Naive thymus-derived CD4-positive, alpha-beta T cell (primary cell): Measurements from ENCODE around the gene OTOA. TPM values are rescaled to one million over a fixed set of nuclear protein-coding genes. Genes with fewer than 3 reads are reported as not detected.

Source experiments
- ATAC-seq: fragments of 150-1000 bp; cut with Tn5 transposase; 2 replicates; pipeline ENCODE4 v1.10.0; 2021; ENCODE audit warnings: mild to moderate bottlenecking, moderate library complexity
- CTCF ChIA-PET: fragments of 350-600 bp; sonication (Branson Sonifier 250); formaldehyde crosslinking; loops from one replicate; lab custom pipeline; 2021; ENCODE audit warnings: antibody characterized with exemption; lab: Charles Lee
- POLR2A ChIA-PET: fragments of 350-600 bp; sonication (Branson Sonifier 250); formaldehyde crosslinking; loops from one replicate; lab custom pipeline; 2021; ENCODE audit warnings: antibody characterized with exemption, inconsistent platforms; lab: Charles Lee
- DNase-seq, 9 donors: peaks; one replicate each; pipeline versions ENCODE4 v3.0.0 to v3.0.0-alpha.2; 2020 to 2022; ENCODE audit warnings: mixed read lengths in 1 of 9
- H3K27ac ChIP-seq: one replicate; pipeline ENCODE4 v1.7.0; 2013; ENCODE audit warnings: mild to moderate bottlenecking, low read depth, low read length, moderate library complexity
- H3K27me3 ChIP-seq, 2 donors: one replicate each; pipeline ENCODE4 v1.7.0; 2013; ENCODE audit warnings: low read length in 2 of 2, mild to moderate bottlenecking in 2 of 2, moderate library complexity in 2 of 2; ENCODE audit not compliant: control insufficient read depth in 2 of 2, insufficient read depth in 2 of 2
- H3K36me3 ChIP-seq, 3 experiments: 1 replicate in 2 of 3; 2 replicates in 1 of 3; pipeline ENCODE4 v1.7.0; 2013; ENCODE audit warnings: low read length in 3 of 3, mild to moderate bottlenecking in 3 of 3, moderate library complexity in 1 of 3; ENCODE audit not compliant: insufficient read depth in 3 of 3, control insufficient read depth in 2 of 3
- H3K4me1 ChIP-seq, 2 donors: one replicate each; pipeline ENCODE4 v1.7.0; 2013; ENCODE audit warnings: low read length in 2 of 2, mild to moderate bottlenecking in 2 of 2, moderate library complexity in 1 of 2; ENCODE audit not compliant: control insufficient read depth in 2 of 2, insufficient read depth in 2 of 2
- H3K4me3 ChIP-seq: 2 replicates; pipeline ENCODE4 v1.7.0; 2013; ENCODE audit warnings: mild to moderate bottlenecking, low read length
- H3K9me3 ChIP-seq, 3 experiments: 1 replicate in 2 of 3; 2 replicates in 1 of 3; pipeline ENCODE4 v1.7.0; 2013; ENCODE audit warnings: low read length in 3 of 3; ENCODE audit not compliant: control insufficient read depth in 2 of 3
- H3K27ac Mint-ChIP-seq, 9 donors: one replicate each; pipeline ENCODE4 v1.8.0; 2020 to 2022; ENCODE audit warnings: mixed read lengths in 9 of 9, mild to moderate bottlenecking in 8 of 9, moderate library complexity in 5 of 9, inconsistent platforms in 2 of 9
- H3K27me3 Mint-ChIP-seq, 5 donors: one replicate each; pipeline ENCODE4 v1.8.0; 2021 to 2022; ENCODE audit warnings: mixed read lengths in 5 of 5, mild to moderate bottlenecking in 1 of 5
- H3K36me3 Mint-ChIP-seq, 5 donors: one replicate each; pipeline ENCODE4 v1.8.0; 2020 to 2022; ENCODE audit warnings: mixed read lengths in 5 of 5, mild to moderate bottlenecking in 3 of 5, inconsistent platforms in 1 of 5
- H3K4me1 Mint-ChIP-seq, 7 donors: one replicate each; pipeline ENCODE4 v1.8.0; 2020 to 2022; ENCODE audit warnings: mixed read lengths in 7 of 7, mild to moderate bottlenecking in 3 of 7, inconsistent platforms in 1 of 7
- H3K4me3 Mint-ChIP-seq, 10 donors: one replicate each; pipeline ENCODE4 v1.8.0; 2020 to 2022; ENCODE audit warnings: mild to moderate bottlenecking in 10 of 10, mixed read lengths in 10 of 10, moderate library complexity in 6 of 10, inconsistent platforms in 2 of 10
- H3K9me3 Mint-ChIP-seq, 11 donors: one replicate each; pipeline ENCODE4 v1.8.0; 2020 to 2022; ENCODE audit warnings: mixed read lengths in 11 of 11, mild to moderate bottlenecking in 4 of 11, inconsistent platforms in 1 of 11, moderate library complexity in 1 of 11
- intact Hi-C, 2 donors: fragments of 100-400 bp; cut with micrococcal nuclease; formaldehyde crosslinking; loops; one replicate each; pipeline ENCODE4 v1.15.1; 2023
- polyA plus RNA-seq, 2 donors: library from polyadenylated mRNA; unstranded; fragments of 300-500 nt; fragmentation: Illumina TruSeq; gene quantifications; one replicate each; pipeline ENCODE4 v1.2.3, GENCODE V29; 2021
- total RNA-seq, 6 experiments: library from RNA in 5 of 6; stranded (reverse) in 5 of 6; gene quantifications; 1 replicate in 5 of 6; 2 replicates in 1 of 6; pipeline ENCODE4 v1.2.3 and lab custom pipeline; 2021 to 2026

Gene OTOA
- total and polyA plus RNA-seq, 7 experiments from 2014 or later, result 0.04 to 0.17 (median 0.11) TPM; not detected in 2

DNA sequence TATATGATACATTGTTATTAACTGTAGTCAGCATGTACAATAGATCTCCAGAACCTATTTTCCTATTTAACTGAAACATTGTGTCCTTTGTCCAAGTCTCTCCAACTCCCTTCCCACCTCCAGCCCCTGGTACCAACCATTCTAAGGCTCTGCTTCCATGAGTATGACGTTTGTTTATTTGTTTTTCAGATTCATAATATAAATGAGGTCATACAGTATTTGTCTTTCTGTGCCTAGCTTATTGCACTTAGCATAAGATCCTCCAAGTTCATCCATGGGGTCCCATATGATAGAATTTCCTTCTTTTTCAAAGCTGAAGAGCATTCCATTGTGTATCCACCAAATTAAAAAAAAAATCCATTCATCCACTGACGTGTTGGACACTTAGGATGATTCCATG is 39.4 kb downstream of the OTOA start:
- H3K4me3 ChIP-seq, result no peak overlapping the region
- intact Hi-C loops, result no loop called here
- peaks cover 0 to under 1% of the 10 kb centered on the region in 2 donors for H3K4me1 ChIP-seq
- H3K36me3 Mint-ChIP-seq, result no peaks in the 10 kb centered on the region
- H3K27ac ChIP-seq, result no peak overlapping the region
- POLR2A ChIA-PET, result no interaction called here
- H3K4me1 Mint-ChIP-seq, result peaks cover 0 to 3% (median 0%) of the 10 kb centered on the region in 7 donors
- H3K27ac Mint-ChIP-seq, result no peak overlapping the region
- DNase-seq (no peak), ATAC-seq (no peak)
- CTCF ChIA-PET, result interaction anchor here (3.5 kb wide), 1 partner anchor 46 kb away, joined by 16 read pairs; no protein-coding TSS in a partner anchor
- H3K4me3 Mint-ChIP-seq, result no peak overlapping the region
- no peaks in the 10 kb centered on the region for H3K9me3 Mint-ChIP-seq
- H3K27me3 ChIP-seq, result no peaks in the 10 kb centered on the region
- H3K27me3 Mint-ChIP-seq, result peaks cover 0 to 6% (median 0%) of the 10 kb centered on the region in 5 donors
- H3K36me3 ChIP-seq, result no peaks in the 10 kb centered on the region
- H3K9me3 ChIP-seq, result no peaks in the 10 kb centered on the region

DNA sequence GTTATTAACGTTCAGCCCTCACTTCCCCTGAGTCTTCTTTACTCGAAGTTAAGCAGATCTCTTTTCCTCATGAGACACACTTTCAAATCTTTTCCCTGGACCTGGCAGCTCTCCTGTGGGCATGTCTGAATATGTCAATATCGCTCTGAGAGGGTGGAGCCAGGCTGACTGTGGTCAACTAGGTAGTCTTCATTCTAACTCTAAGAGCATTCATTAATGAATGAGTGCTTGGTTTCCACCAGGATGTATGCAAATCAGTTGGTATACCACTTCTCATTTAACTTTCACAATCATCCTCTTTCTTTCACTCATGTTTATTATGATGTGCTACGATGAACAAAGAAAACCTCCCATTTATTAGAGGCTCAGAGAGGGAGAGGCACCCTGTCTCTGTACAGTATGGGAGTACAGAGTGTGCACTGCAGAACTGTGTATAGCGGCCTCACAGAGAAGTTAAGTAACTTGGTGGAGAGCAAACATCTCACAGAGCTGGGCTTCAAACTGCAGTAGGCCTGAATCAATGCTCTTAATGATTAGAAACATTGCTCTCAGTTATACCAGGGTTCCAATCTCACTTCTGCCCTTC is 39.9 kb downstream of the OTOA start:
- CTCF ChIA-PET, result interaction anchor here (0.7 to 3.5 kb wide), 2 partner anchors 46 to 66 kb away, joined by 3 to 16 read pairs; no protein-coding TSS in a partner anchor
- H3K9me3 ChIP-seq, result no peaks in the 10 kb centered on the region
- H3K36me3 Mint-ChIP-seq, result no peaks in the 10 kb centered on the region
- DNase-seq, result no peak
- H3K4me3 ChIP-seq, result no peak overlapping the region
- no peak overlapping the region for H3K27ac Mint-ChIP-seq
- POLR2A ChIA-PET, result interaction anchor here (0.8 to 1.0 kb wide), 2 partner anchors 8 to 42 kb away, joined by 3 to 4 read pairs; no protein-coding TSS in a partner anchor
- H3K27me3 Mint-ChIP-seq, result peaks cover 0 to 3% (median 0%) of the 10 kb centered on the region in 5 donors
- intact Hi-C loops, result no loop called here
- H3K4me3 Mint-ChIP-seq, result no peak overlapping the region
- ATAC-seq, result no peak
- H3K36me3 ChIP-seq, result no peaks in the 10 kb centered on the region
- H3K27ac ChIP-seq, result no peak overlapping the region
- H3K27me3 ChIP-seq, result no peaks in the 10 kb centered on the region
- H3K4me1 Mint-ChIP-seq, result peaks cover 0 to 3% (median 2%) of the 10 kb centered on the region in 7 donors
- H3K9me3 Mint-ChIP-seq, result no peaks in the 10 kb centered on the region
- H3K4me1 ChIP-seq, result peaks cover 0 to 3% of the 10 kb centered on the region in 2 donors

DNA sequence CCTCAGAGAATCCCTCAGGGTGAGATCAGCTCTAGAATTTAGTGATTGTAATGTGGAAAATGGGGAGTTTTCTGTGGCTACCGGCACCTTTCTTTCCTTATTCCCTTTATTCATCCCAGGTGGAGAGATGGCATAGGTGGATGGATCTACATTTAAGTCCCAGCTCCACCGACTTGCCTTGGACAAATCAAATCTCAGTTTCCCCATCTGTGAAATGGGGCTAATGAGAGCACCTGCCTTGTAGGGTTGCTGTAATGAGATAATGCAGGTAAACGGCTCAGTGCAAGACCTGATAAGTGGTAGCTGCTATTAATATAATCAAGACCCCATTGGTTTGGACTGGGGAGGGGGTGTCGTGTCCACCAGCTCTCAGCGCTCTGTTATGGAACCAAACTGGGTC is 40.5 kb downstream of the OTOA start:
- Mint-ChIP-seq H3K36me3 (no peaks in the 10 kb centered on the region), H3K27me3 (peaks cover 0 to 3% (median 0%) of the 10 kb centered on the region in 5 donors), H3K27ac (no peak overlapping the region), H3K9me3 (no peaks in the 10 kb centered on the region), H3K4me1 (peaks cover 0 to 4% (median 3%) of the 10 kb centered on the region in 7 donors), H3K4me3 (no peak overlapping the region)
- Histone ChIP-seq H3K27me3 (no peaks in the 10 kb centered on the region), H3K36me3 (no peaks in the 10 kb centered on the region), H3K27ac (no peak overlapping the region), H3K9me3 (no peaks in the 10 kb centered on the region), H3K4me1 (peaks cover 0 to 3% of the 10 kb centered on the region in 2 donors), H3K4me3 (no peak overlapping the region)
- intact Hi-C loops, result no loop called here
- ChIA-PET CTCF (interaction anchor here (0.6 to 3.5 kb wide), 3 partner anchors 47 to 97 kb away, joined by 3 to 16 read pairs (median 4); no protein-coding TSS in a partner anchor), POLR2A (interaction anchor here (0.8 to 1.0 kb wide), 2 partner anchors 8 to 42 kb away, joined by 3 to 4 read pairs; no protein-coding TSS in a partner anchor)
- ATAC-seq, result no peak
- no peak for DNase-seq

DNA sequence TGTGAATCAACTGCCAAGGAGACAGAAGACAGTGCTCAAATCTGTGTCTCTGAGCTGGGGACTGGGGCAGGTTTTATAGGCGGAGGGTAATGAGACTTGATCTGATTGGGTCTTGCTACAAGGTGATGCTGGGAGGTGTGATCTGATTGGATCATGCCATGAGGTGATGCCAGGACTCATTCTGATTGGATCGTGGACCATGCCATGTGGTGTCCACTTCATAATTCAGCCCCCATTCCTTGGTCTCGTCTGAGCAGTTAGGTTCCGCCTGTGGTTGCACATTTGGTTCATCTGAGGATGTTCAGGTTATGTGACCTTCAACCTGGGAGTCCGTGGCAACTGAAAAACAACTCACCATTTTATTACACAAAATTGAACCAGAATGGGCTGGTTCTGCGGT is 41.0 kb downstream of the OTOA start:
- H3K27me3 ChIP-seq, result no peaks in the 10 kb centered on the region
- H3K4me3 ChIP-seq, result no peak overlapping the region
- intact Hi-C loops, result loop anchor here (5.0 kb wide), 2 partner anchors 47 to 62 kb away; no protein-coding TSS in a partner anchor
- H3K27ac ChIP-seq, result no peak overlapping the region
- no peaks in the 10 kb centered on the region for H3K36me3 Mint-ChIP-seq
- peaks cover 0 to 3% of the 10 kb centered on the region in 2 donors for H3K4me1 ChIP-seq
- H3K4me1 Mint-ChIP-seq, result peaks cover 0 to 4% (median 3%) of the 10 kb centered on the region in 7 donors
- POLR2A ChIA-PET, result interaction anchor here (0.8 to 1.0 kb wide), 2 partner anchors 9 to 43 kb away, joined by 3 to 4 read pairs; no protein-coding TSS in a partner anchor
- no peak overlapping the region for H3K27ac Mint-ChIP-seq
- H3K9me3 ChIP-seq, result no peaks in the 10 kb centered on the region
- H3K27me3 Mint-ChIP-seq, result peaks cover 0 to 3% (median 0%) of the 10 kb centered on the region in 5 donors
- DNase-seq, result no peak
- no peaks in the 10 kb centered on the region for H3K9me3 Mint-ChIP-seq
- H3K4me3 Mint-ChIP-seq, result no peak overlapping the region
- ATAC-seq, result no peak
- no peaks in the 10 kb centered on the region for H3K36me3 ChIP-seq
- CTCF ChIA-PET, result interaction anchor here (0.6 to 3.5 kb wide), 3 partner anchors 47 to 98 kb away, joined by 3 to 16 read pairs (median 4); no protein-coding TSS in a partner anchor

DNA sequence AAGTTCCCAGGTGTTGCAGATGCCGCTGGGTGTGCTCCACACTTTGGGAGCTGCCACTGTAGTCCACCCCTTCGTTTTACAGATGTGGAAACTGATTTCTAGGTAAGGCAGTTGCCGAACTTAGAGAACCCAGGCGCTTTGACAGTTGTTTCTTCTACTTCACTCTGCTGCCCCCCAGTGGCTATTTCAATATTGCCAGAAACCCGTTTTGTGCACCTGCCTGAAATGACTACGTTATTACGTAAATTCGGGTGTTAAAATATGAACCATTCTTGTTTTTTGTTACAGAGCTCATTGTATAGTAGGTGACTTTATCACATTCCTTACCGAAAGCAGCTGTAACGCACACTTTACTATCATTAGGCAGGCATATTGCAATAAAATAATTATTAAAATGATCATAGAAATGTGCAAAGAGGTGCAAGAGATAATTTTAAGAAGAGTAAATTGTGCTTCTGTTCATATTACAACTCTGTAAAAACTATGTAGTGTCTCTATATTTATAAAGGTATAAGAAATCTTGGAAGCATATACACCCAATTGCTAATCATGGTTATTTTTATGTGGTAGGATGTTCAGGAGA is 44.9 kb downstream of the OTOA start:
- Mint-ChIP-seq H3K36me3 (no peaks in the 10 kb centered on the region), H3K27ac (peak overlapping the region in 2 of 9 donors; percentile 53 to 59), H3K4me1 (peaks cover 0 to 4% (median 3%) of the 10 kb centered on the region in 7 donors), H3K4me3 (no peak overlapping the region), H3K9me3 (no peaks in the 10 kb centered on the region), H3K27me3 (no peaks in the 10 kb centered on the region)
- Histone ChIP-seq H3K9me3 (no peaks in the 10 kb centered on the region), H3K4me1 (peaks cover 0 to 3% of the 10 kb centered on the region in 2 donors), H3K27me3 (no peaks in the 10 kb centered on the region), H3K36me3 (no peaks in the 10 kb centered on the region), H3K27ac (no peak overlapping the region), H3K4me3 (no peak overlapping the region)
- intact Hi-C loops, result loop anchor here (1.0 to 5.0 kb wide), 5 partner anchors 51 to 124 kb away; no protein-coding TSS in a partner anchor
- ChIA-PET POLR2A (interaction anchor here (0.7 to 1.4 kb wide), 3 partner anchors 49 to 70 kb away, joined by 3 read pairs; no protein-coding TSS in a partner anchor), CTCF (interaction anchor here (0.6 to 5.3 kb wide), 12 partner anchors 12 to 125 kb away, joined by 3 to 61 read pairs (median 6); no protein-coding TSS in a partner anchor)
- DNase-seq (peak; percentile 51 to 87 (median 79)), ATAC-seq (peak; percentile 86)

DNA sequence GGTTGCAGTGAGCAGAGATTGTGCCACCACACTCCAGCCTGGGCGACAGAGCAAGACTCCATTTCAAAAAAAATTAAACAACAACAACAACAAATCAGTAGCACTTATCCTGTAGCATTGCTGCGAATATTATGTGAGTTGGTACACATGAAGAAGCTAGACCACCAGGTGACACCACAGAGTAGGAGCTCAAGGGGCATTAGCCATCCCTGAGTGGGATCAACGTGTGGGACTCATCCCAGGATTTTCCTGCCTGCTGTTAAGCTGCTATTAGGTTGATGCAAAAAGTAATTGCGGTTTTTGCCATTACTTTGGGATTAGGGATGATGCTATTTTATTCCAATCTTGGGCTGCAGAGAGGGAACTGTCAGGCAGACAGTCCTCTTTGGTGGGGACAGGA is 47.2 kb downstream of the OTOA start:
- ATAC-seq (no peak), DNase-seq (no peak)
- Mint-ChIP-seq H3K4me3 (no peak overlapping the region), H3K4me1 (peaks cover 0 to 6% (median 4%) of the 10 kb centered on the region in 7 donors), H3K27ac (no peak overlapping the region), H3K36me3 (no peaks in the 10 kb centered on the region), H3K27me3 (peaks cover 0 to 2% (median 0%) of the 10 kb centered on the region in 5 donors), H3K9me3 (no peaks in the 10 kb centered on the region)
- H3K27me3 ChIP-seq, result no peaks in the 10 kb centered on the region
- no peaks in the 10 kb centered on the region for H3K36me3 ChIP-seq
- H3K27ac ChIP-seq, result no peak overlapping the region
- peaks cover 0 to 3% of the 10 kb centered on the region in 2 donors for H3K4me1 ChIP-seq
- H3K4me3 ChIP-seq, result no peak overlapping the region
- H3K9me3 ChIP-seq, result no peaks in the 10 kb centered on the region
- ChIA-PET CTCF (interaction anchor here (0.5 to 5.3 kb wide), 3 partner anchors 53 to 473 kb away, joined by 3 to 61 read pairs (median 35); no protein-coding TSS in a partner anchor), POLR2A (interaction anchor here (2.6 kb wide), 1 partner anchor 54 kb away, joined by 7 read pairs; no protein-coding TSS in a partner anchor)
- intact Hi-C loops, result no loop called here
